Stimulated activated CD4-positive, alpha-beta T cell treated with anti-CD3 and anti-CD28 coated beads, Interleukin-2, amount 100 ng/mL, for 4 hours (primary cell): ENCODE data around the gene UBE2N.
"Not testable (repeated sequence)": the region's sequence is repeated elsewhere in the genome, so short reads cannot be mapped to it uniquely, and the experiment has no call there.

Source experiments
- DNase-seq: peaks from one replicate; pipeline ENCODE4 v3.0.0-alpha.2; 2020; ENCODE audit warnings: low read depth

UBE2N gene

DNA sequence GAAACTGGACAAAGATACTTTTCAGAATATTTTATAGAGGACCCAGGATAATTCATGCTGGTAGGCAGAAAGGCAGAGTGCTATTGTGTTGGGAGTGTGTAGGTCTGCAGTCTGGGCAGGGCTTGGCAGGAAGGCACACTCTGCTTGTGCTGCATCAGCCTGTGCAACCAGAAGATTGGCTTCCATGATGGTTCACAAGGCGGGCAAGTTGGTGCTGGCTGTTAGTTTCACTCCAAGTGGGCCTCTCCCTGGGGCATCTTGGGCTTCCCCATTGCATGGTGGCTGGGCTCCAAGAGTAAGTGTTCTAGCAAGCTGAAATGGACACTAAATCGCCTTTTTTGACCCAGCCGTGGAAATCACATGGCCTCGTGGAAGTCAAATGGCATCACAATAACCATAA, 1.8 kb upstream of the UBE2N start:
- DNase-seq = no peak

DNA sequence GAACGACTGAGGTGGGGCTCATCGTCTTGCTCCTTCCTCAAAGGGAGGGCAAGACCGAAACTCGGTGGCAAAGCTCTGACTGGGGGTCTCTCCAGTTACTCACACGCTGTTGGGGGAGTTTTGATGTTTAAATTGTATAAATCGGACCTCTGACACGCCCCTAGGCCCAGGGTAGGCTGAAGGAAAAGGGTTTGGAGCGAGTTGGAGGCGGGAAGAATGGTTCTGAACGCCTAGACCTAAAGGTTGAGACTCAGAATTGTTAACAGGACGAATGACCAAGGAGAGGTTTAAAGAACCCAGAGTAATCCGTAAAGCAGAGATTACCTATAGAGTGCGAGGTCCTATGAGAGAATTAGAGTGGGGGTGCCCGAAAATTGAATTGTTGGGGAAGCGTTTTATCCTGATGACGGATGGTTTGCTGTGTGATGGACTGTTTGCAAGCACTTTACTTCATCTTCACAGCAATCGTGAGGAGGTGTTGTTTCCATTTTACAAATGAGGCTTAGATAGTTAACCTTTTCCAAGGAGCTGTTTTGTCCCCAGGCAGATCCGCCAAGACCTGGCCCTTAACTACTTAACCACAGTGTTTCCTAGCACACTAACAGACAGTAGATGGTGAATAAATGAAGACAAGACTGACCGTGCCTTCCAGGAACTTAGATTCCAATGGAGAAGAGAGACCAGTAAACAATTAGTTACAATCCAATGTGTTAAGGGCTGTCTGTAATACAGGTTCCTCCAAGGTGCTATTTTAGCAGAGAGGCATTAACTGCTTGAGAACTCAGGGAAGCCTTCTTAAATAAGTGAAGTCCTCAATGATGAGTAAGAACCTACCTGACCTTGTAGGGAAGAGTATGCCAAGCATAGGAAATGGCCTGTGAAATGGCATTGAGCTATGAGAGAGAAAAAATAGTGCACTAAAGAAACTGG, 929 bp upstream of the UBE2N start:
- no peak for DNase-seq

DNA sequence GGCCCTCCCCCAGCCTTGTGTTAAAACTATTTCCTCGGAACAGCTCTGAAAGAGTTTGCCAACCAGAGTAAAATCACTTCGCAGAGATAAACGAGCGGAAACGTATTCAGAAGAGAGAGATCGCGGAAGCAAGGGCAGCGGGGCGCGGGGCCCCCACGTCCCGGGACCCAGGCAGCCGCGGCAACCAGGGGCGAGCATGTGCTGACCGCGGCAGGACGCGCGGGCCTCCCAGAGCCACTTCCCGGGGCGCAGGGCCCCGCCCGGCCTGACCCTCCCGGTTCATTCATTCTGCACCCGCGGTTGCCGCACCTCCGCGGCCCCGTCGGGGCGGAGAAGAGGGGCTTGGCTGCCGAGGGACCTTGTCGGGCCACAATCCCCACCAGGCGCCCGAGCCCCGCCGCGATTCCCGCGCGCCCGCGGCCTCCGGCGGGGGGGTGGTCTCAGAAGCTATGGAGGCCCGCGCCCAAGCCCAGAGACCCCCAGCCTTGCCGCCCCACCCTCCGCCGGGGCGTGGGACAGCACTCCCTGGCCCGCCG, 598 bp downstream of the UBE2N start:
- DNase-seq = no peak

DNA sequence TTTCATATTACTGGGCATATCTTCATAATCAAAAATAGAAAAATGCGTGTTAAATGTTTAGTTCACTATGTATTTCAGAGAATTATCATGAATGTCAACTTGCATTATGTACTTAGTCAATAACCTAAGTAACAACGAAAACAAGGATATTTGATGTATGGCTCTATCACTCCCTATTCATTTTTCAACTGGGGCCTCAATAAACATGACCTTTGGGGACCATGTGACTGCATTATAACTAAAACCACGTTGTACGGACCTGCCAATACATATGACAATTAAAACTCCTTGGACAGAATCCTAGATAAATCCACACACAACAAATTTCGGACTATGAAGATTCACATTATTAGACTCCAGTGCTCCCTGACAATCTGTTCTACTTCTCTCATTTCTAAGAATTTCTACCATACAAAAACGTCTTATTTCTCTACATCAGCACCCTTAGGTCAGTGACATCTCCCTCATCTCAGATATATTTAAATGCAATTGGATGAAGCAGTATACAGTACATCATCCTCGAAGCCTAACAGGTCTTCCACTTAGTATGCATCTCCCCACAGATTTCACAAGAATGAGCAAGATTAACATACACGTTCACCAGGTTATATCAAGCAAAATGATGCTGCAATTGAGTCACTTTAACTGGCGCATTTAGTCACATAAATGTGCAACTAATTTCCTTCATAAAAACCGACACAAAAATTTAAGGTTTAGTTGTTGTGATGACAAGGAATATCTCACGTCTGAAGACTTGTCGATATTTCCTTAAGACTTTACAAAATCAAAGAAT, 1.5 kb downstream of the UBE2N start:
- DNase-seq = no peak

DNA sequence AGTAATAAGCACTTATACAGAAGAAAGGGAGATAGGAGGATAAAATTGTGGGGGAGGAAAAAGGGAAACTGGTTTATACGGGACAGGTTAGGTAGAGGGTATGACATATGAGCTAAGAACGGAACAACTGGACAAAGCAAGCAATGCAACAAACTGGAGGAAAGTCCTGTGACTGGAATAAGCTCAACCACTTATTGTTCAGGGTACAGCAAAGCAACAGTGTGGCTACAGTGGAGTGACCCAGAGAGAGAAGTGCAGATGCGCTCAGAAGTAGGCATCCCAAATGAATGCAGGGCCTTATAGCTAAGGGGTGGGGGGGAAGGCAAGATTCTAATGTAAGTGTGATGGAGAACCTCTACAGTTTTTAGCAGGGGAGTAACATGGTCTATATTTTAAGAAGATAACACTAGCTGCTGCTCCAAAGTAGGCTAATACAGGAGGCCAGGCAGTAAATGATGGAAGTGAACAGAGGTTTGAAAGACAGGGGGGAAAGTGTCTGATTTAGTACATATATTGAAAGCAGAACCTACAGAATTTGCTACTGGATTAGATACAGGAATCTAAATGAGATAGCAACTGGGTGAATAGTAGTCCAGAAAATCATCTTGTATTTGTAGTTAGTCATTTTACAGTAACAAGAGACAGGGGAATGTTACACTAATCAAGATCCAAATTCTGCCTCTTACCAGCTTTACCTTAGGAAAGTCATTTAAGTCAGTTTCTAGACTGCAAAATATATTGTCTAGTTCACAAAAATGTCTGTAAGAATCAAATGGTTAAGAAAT, 3.3 kb downstream of the UBE2N start:
- no peak for DNase-seq

DNA sequence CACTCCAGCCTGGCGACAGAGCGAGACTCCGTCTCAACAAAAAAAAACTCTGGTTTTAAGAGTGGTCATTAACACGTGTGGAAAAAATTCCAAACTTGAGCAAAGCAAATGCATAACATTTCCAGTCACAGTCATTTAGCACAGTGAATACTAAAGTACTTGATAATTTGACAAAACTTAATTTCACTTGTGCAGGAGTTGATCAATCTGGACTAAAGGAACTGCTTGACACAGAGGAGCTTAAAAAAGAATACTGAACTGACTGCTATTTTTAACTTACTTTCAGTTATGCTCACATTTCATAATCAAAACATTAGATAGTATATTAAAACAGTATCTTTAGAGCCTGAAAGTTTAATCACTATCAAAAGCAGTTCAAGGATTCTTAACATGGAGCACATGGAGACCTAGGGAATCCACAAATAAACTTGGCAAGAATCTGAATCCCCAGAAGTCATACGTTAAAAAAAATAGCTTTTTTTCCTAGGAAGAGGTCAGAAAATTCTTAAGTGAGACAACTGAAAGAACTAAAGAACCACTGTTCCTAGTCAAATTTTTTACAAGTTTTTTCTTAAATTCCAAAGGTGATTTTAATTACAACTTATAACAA, 7.4 kb downstream of the UBE2N start:
- DNase-seq = no peak

DNA sequence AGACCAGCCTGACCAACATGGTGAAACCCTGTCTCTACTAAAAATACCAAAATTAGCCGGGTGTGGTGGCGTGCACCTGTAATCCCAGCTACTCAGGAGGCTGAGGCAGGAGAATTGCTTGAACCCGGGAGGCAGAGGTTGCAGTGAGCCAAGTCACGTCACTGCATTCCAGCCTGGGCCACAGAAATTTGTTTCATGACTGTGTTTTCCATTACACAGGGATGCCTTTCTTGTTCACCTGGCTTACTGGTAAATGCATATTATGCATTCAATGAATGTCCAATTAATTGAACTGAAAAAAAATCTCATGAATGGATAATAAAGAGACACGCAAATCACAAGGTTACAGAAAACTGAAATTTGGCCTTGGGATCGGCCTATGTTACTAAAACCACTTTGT, 9.7 kb downstream of the UBE2N start:
- not testable (repeated sequence) for DNase-seq

DNA sequence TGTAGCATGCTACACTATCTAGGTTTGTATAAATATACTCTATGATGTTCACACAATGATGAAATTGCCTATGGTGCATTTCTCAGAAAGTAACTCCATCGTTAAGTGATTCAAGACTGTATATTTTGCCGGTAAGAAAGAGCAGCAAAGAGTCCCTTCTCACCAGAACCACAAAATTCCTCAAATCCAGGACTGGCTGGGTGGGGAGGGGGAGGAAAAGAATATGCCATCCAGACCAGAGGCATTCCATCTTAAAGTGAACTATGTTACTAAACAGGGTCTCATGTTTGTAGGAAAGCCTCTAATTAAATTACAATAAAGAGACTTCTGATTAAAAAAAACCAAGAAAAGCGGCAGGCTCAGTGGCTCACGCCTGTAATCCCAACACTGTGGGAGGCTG, 11.5 kb downstream of the UBE2N start:
- no peak for DNase-seq

DNA sequence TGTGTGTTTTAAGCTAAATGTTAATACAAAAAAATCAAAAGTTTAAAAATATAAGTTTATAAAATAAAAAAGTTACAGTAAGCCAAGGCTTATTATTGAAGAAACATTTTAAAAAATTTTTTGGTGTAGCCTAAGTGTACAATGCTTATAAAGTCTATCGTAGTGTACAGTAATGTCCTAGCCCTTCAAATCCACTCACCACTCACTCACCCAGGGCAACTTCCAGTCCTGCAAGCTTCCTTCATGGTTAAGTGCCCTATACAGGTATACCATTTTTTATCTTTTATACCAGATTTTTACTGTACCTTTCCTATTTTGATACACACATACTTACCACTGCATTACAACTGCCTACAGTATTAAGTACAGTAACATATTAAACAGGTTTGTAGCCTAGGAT, 11.9 kb downstream of the UBE2N start:
- no peak for DNase-seq

DNA sequence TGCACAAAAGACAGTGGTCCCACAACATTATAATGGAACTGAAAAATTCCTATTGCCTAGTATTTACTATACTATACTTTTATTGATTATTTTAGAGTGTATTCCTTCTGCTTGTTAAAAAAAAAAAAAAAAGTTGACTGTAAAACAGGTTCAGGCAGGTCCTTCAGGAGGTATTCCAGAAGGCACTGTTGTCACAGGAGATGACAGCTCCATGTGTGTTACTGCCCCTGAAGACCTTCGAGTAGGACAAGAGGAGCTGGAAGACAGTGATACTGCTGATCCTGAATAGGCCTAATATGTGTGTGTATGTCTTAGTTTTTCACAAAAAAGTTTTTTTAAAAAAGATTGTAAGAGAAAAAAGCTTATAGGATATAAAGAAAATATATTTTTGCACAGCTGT, 12.3 kb downstream of the UBE2N start:
- DNase-seq = no peak

DNA sequence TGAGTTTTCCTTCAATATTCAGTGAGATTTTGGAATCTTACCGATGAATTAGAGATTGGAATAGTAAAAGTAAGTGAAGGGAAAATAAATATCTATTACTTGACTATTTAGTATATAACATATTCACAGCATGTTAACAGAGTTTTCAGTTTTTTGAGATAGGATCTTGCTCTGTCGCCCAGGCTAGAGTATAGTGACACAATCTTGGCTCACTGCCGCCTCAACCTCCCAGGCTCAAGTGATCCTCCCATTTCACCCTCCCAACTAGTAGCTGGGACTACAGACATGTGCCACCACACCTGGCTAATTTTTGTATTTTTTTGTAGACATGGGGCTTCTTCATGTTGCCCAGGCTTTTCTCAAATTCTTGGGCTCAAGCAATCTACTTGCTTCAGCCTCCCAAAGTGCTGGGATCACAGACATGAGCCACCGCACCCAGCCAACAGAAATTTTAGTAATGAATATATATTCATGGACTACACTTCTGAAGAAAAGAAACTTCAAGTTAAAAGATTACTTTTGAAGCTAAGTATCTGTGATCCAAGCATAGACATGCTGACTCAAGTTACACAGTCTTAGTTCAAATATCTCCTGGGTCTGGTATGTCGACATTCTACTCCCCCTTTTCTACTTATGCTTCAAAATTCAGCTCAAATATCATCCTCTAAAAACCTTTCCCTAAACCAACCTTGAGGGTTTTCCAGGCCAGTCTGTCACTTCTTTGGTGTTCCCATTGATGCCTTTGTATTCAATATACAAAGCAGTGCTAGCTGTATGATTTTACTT, 13.8 kb downstream of the UBE2N start:
- DNase-seq = no peak

DNA sequence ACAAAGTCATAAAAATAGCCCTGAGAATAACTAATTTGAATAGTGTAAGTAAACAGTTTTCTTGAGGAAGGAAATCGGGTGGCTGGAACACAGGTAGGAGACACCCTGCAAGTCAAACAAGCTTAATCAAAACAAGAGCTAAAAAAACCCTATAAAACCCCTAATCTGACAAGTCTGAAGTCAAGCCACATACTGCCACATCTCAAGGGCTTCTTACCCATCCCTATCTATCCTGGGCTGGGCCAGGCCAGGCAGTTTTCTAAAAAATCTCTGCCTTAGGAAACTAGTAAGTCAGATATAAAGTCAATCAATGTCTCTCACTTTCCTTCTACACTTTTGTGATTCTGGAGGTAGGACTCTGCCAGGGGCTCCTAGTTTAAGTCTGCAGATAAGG, 15.3 kb downstream of the UBE2N start:
- no peak for DNase-seq

DNA sequence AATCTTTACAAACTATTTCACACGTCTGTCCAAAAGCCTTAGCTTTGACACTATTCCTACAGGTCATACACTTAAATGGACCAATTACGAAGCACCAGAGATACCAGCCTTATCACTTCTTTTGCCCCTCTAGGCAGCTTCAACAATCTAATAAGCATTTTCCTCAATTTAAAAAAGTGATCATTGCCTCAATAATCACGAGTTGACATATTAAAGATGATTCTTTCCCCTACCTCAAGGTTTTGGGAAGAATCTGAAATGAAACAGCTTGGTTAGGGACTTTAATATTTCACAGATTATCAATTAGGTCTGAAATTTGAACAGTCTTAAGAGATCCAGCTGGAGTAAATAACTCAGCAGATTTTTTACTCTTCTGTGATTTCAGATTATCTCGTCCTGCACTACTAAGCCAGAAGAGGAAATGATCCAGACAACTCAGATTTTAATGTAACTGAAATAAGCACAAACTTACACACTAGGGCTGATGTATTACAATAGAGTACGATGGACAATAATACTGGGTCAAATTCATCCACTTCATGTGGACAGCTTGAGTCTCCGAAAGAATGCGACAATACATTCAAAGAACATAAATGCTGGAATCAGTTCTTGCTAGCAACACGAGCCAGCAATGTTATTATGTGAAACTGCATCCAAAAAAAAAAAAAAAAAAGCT, 15.9 kb downstream of the UBE2N start:
- no peak for DNase-seq

DNA sequence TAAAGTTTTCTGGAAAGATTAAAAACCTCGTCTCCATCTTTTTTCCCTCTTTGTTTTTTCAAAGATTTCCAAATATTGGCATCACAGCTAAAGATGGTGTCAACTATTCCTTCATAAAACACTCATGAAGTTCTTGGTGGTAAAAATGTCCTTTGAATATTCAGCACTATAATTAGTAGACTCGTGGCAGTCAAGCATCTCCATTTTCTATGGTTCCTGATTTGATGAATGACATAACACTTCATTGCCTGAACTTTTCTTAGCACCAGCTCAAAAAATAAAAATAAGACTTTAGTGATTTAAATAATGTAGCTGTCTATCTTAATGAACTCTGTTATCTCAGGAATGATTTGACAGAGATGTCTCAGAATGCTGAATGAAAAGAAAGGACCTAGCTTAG, 19.7 kb downstream of the UBE2N start:
- DNase-seq = no peak

DNA sequence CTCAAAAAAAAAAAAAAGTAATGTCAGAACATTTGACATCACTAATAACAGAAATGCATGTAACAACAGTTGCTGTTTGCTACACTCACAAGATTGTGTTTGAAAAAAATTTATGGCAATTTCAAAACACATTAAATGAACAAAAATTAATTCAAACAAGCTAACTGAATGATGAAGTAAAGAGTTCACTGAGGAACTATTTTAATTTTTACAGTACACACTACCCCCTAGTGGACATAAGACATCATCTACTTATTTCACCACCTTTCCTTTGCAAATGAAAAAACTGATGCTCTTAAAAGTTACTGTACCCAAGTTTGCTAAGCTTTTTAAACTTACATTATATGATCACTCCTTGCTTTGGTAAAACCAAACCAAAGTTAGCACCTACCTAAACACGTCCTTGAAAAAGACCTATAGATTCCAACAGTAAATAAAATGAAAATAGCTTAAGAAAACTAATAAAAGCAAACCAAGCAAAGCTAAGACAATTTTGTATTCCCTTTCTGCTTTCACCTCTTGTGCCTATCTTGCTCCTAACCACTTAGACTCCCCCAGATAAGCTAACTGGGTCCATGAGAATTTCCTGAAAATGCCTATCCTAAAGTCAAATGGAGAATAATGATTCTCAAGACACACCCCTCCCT, 22.2 kb downstream of the UBE2N start:
- no peak for DNase-seq

DNA sequence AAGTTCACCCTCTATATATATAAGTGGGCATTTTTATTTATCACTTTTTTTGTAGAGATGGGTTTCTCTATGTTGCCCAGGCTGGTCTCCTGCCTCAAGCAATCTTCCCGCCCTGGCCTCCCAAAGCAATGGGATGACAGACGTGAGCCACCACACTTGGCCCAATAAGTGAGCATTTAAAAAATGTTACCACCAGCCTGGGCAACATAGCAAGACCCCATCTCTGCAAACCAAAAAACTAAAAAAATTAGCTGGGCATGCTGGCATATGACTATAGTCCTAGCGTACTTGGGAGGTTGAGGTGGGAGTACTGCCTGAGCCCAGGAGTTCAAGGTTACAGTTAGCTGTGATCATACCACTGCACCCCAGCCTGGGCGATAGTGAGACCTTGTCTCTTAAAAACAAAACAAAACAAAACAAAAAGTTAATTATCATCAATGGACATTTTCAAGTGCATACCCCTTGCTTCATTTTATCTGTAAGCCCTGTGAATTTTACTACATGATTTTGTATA, 23.7 kb downstream of the UBE2N start:
- DNase-seq = no peak

DNA sequence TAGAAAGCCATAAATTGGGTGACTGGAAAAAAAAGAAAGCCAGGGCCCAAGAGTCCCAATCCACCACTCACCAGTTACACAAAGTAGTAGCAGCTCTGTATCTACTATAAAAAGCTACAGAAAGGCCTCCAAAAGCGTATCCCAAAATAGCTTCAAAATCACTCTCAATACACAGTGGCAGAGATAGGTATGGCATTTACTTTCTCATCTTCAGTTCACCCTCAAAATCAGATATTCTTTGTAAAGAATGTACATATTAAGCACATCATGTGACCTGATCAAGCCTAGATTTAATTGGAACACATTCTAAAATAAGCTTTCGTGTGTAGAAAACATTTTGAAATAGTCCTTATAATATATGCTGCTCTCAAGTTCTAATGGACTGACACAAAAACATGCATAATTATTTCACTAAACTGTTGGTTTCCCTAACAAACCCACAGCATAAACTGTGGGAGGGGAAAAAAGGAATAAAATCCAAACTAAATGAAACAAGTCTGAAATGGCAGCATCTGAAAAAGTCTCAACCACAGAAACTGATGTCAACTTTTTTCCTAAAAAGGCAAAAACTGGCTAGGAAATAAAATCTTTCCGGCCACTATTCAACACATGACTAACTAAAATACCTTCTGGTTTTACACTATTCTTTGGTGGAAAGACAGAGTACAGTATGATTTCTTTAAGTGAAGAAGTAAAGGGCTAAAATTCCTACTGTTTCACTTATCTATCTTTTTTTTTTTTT, 25.9 kb downstream of the UBE2N start:
- no peak for DNase-seq

DNA sequence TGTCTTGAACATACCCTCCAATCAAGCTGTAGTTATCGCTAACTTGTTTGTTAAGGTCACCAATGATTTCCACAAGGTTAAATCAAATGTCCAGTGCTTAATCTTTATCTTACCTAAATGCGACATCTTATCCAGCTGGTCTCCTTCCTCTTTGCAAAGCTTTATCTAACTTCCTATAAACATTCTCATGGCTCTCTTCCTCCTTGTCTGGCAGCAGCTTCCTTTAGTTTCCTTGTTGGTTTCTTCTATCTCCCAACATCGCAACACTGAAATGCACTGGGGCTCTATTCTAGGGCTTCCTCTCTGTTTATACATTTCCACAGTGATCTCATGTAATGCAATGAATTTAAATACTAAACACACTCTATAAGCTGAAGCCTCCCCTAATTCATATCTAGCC, 28.7 kb downstream of the UBE2N start:
- DNase-seq = no peak

DNA sequence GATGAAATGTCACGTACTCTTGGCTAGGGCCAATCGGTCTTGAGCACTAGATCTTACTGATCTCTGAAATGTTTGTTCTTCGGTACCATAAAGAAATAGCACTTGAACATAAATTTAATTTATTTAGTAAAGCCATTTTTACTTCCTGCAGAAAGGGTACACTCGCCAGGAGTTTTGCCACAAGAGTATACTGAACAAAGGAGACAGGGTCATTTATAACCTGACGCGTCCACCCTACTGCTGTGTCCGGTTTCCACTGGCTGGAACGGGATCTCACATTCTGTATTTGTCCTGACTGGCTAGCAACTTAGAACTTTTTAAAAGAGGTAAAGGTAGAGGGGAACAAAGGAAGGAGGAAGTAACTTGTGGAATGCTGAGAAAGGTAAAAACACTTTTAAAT, 29.4 kb downstream of the UBE2N start:
- not testable (repeated sequence) for DNase-seq
